SU-DHL-6 (cell line): ENCODE measurements around the gene IL1RL1.
"Not testable (repeated sequence)": the region's sequence is repeated elsewhere in the genome, so short reads cannot be mapped to it uniquely, and the experiment has no call there.

ENCODE experiments used
- H2AFZ ChIP-seq: fragments of 200-600 bp; sonication (generic); 2 replicates; pipeline ENCODE4 v1.6.1; 2014; ENCODE audit warnings: low read depth, mild to moderate bottlenecking, moderate library complexity, mixed read lengths, antibody characterized with exemption, low read length; ENCODE audit not compliant: severe bottlenecking
- H3F3A ChIP-seq: fragments of 200-600 bp; shearing (Covaris generic); 2 replicates; pipeline ENCODE4 v1.6.0; 2016; ENCODE audit warnings: antibody characterized with exemption, mild to moderate bottlenecking; ENCODE audit not compliant: insufficient read depth
- H3K27ac ChIP-seq: fragments of 200-600 bp; sonication (generic); 2 replicates; pipeline ENCODE4 v1.5.1; 2016; ENCODE audit warnings: low read depth, mild to moderate bottlenecking, low read length, moderate library complexity, mixed read lengths
- H3K27me3 ChIP-seq: fragments of 200-600 bp; sonication (generic), shearing (Covaris generic); 2 replicates; pipeline ENCODE4 v1.6.0; 2014; ENCODE audit warnings: mild to moderate bottlenecking, low read length
- H3K36me3 ChIP-seq: fragments of 200-600 bp; sonication (generic); 2 replicates; pipeline ENCODE4 v1.6.1; 2014; ENCODE audit warnings: mild to moderate bottlenecking, low read length, mixed read lengths
- H3K4me2 ChIP-seq: fragments of 300-600, 200-600 bp; shearing (Covaris generic), sonication (generic); 2 replicates; pipeline ENCODE4 v1.6.0; 2014; ENCODE audit warnings: low read length, low read depth, mild to moderate bottlenecking; ENCODE audit not compliant: poor library complexity, severe bottlenecking
- H3K4me3 ChIP-seq: fragments of 200-600 bp; sonication (generic); 2 replicates; pipeline ENCODE4 v1.5.1; 2014; ENCODE audit warnings: antibody characterized with exemption, low read length, mild to moderate bottlenecking, mixed read lengths; ENCODE audit not compliant: insufficient read depth, poor library complexity, severe bottlenecking
- H3K79me2 ChIP-seq: fragments of 200-600 bp; sonication (generic); 2 replicates; pipeline ENCODE4 v1.6.1; 2014; ENCODE audit warnings: mild to moderate bottlenecking, low read length, moderate library complexity; ENCODE audit not compliant: insufficient read depth
- H3K9ac ChIP-seq: fragments of 200-600 bp; sonication (generic); 2 replicates; pipeline ENCODE4 v1.7.0; 2014; ENCODE audit warnings: mild to moderate bottlenecking, low read length
- H3K9me2 ChIP-seq: fragments of 200-600 bp; sonication (generic); replicated peaks from 2 replicates; pipeline ENCODE4 v1.6.1; 2014; ENCODE audit warnings: low read length; ENCODE audit not compliant: insufficient read depth
- H3K9me3 ChIP-seq: fragments of 200-600 bp; sonication (generic); 2 replicates; pipeline ENCODE4 v1.6.1; 2014; ENCODE audit warnings: low read length, mixed read lengths; ENCODE audit not compliant: insufficient read depth
- H4K20me1 ChIP-seq: fragments of 200-600 bp; sonication (generic); 2 replicates; pipeline ENCODE4 v1.6.1; 2014; ENCODE audit warnings: low read depth, mild to moderate bottlenecking, antibody characterized with exemption, low read length, moderate library complexity, mixed read lengths
- EZH2phosphoT487 ChIP-seq: fragments of 200-600 bp; sonication (generic), shearing (Covaris generic); conservative IDR thresholded peaks from 2 replicates; pipeline ENCODE4 v1.6.1; 2018; ENCODE audit warnings: mild to moderate bottlenecking, antibody characterized with exemption, low read length, moderate library complexity, mixed read lengths
- TF ChIP-seq, protein P1 (sequence below): fragments of 200-600 bp; sonication (generic); IDR thresholded peaks from one replicate; pipeline ENCODE4 v1.5.1; 2017; ENCODE audit warnings: antibody characterized with exemption, mild to moderate bottlenecking, low read length, moderate library complexity; ENCODE audit not compliant: insufficient read depth, poor library complexity, severe bottlenecking

The IL1RL1 gene

DNA sequence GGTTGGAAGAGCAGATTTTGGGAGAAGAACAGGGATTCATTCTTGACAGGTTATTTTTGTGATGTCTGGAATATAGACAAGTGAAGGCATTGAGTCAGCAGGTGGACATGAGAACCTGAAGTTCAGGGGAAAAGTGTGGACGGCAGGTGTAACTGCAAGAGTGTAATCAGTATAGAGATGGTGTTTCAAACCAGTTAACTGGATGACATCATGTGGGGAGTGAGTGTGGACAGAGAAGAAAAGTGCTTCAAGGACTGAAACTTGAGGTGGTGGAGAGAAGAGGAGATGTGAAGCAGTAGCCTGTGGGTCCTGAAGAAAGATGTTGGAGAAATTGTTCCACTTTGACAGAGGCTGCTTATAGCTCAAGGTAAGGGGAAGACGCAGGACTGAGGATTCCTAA lies 7.1 kb downstream of the IL1RL1 start:
- TF ChIP-seq, protein P1, sequence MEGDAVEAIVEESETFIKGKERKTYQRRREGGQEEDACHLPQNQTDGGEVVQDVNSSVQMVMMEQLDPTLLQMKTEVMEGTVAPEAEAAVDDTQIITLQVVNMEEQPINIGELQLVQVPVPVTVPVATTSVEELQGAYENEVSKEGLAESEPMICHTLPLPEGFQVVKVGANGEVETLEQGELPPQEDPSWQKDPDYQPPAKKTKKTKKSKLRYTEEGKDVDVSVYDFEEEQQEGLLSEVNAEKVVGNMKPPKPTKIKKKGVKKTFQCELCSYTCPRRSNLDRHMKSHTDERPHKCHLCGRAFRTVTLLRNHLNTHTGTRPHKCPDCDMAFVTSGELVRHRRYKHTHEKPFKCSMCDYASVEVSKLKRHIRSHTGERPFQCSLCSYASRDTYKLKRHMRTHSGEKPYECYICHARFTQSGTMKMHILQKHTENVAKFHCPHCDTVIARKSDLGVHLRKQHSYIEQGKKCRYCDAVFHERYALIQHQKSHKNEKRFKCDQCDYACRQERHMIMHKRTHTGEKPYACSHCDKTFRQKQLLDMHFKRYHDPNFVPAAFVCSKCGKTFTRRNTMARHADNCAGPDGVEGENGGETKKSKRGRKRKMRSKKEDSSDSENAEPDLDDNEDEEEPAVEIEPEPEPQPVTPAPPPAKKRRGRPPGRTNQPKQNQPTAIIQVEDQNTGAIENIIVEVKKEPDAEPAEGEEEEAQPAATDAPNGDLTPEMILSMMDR, result no peak
- TF ChIP-seq EZH2phosphoT487, result no peak
- no peaks in the 10 kb centered on the region for H3K9me2 ChIP-seq
- H3K79me2 ChIP-seq, result no peaks in the 10 kb centered on the region
- H3K36me3 ChIP-seq, result no peaks in the 10 kb centered on the region
- no peak overlapping the region for H2AFZ ChIP-seq
- H3K27me3 ChIP-seq, result no peaks in the 10 kb centered on the region
- no peaks in the 10 kb centered on the region for H3F3A ChIP-seq
- no peak overlapping the region for H3K27ac ChIP-seq
- H3K4me3 ChIP-seq, result no peak overlapping the region
- H3K9ac ChIP-seq, result no peak overlapping the region
- no peak overlapping the region for H3K4me2 ChIP-seq
- H4K20me1 ChIP-seq, result no peaks in the 10 kb centered on the region
- no peaks in the 10 kb centered on the region for H3K9me3 ChIP-seq

DNA sequence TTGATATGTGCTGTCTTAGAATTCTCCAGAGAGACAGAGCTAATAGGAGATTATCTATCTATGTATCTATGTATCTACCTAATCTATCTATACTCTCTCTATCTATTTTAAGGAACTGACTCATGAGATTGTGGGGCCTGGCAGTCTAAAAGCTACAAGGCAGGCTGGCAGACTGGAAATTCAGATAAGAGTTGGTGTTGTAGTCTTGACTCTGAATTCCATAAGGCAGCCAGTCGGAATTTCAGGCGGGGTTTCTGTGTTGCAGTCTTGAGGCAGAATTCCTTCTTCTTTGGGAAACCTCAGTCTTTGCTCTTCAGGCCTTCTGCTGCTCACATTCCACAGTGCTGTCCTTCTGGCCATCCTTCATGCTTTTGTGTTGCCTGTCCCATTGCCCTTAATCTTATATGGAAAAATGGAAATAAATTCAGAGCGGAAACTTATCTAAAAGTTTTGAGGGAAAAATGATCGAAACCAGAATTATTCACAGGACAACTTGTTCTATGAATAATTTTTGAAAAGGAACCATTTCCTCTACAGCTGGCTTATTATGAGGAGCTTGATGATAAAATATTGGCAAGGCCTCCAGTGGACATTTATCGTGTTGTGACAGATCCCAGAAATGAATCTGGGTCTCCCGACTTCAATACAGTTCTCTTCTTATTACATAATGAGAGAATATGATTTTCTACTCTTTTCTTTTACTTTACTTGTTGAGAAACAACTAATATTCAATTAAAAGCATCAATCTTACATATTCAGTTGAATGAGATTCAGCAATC lies 10.8 kb downstream of the IL1RL1 start:
- H3K9ac ChIP-seq, result no peak overlapping the region
- no peaks in the 10 kb centered on the region for H4K20me1 ChIP-seq
- H3K27me3 ChIP-seq, result no peaks in the 10 kb centered on the region
- no peaks in the 10 kb centered on the region for H3K79me2 ChIP-seq
- H3K9me2 ChIP-seq, result no peaks in the 10 kb centered on the region
- H3F3A ChIP-seq, result no peaks in the 10 kb centered on the region
- no peak overlapping the region for H3K4me3 ChIP-seq
- no peaks in the 10 kb centered on the region for H3K36me3 ChIP-seq
- no peak overlapping the region for H2AFZ ChIP-seq
- no peak overlapping the region for H3K4me2 ChIP-seq
- TF ChIP-seq, protein P1, result no peak
- no peak for TF ChIP-seq EZH2phosphoT487
- no peak overlapping the region for H3K27ac ChIP-seq
- H3K9me3 ChIP-seq, result no peaks in the 10 kb centered on the region

DNA sequence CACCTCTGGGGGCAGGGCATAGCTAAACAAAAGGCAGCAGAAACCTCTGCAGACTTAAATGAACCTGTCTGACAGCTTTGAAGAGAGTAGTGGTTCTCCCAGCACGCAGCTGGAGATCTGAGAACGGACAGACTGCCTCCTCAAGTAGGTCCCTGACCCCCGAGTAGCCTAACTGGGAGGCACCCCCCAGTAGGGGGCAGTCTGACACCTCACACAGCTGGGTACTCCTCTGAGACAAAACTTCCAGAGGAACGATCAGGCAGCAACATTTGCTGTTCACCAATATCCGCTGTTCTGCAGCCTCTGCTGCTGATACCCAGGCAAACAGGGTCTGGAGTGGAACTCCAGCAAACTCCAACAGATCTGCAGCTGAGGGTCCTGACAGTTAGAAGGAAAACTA lies 13.6 kb downstream of the IL1RL1 start:
- H3K4me3 ChIP-seq, result not testable (repeated sequence)

DNA sequence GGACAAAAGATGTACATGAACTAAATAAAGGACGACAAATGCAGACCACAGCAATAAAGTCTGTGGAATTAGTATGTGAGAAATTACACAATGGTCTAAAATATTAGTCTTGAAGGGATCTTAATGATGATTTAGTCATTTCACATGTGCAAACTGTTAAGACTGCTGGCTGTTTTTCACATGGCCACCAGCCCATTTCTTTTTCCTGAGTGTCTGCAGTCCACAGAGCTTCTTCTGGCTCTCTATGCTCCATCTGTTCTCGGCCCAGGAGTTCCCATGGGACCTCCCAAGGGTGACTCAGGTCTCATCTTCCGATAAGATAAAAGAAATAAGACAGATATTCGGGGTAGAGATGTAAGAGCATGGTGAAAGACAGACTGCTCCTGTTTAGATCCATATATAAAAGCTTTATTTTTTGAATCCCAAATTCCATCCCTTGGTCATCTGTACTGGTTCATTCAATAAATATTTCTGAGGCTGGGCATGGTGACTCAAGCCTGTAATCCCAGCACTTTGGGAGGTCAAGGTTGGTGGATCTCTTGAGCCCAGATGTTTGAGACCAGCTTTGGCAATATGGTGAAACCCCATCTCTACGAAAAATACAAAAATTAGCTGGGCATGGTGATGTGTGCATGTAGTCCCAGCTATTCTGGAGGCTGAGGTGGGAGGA lies 20.1 kb downstream of the IL1RL1 start:
- Histone ChIP-seq H3K9ac (no peak overlapping the region), H3K27ac (no peak overlapping the region), H3K4me3 (no peak overlapping the region), H3K79me2 (no peaks in the 10 kb centered on the region), H3F3A (no peaks in the 10 kb centered on the region), H4K20me1 (no peaks in the 10 kb centered on the region), H2AFZ (no peak overlapping the region), H3K27me3 (no peaks in the 10 kb centered on the region), H3K9me3 (no peaks in the 10 kb centered on the region), H3K4me2 (no peak overlapping the region), H3K9me2 (no peaks in the 10 kb centered on the region), H3K36me3 (no peaks in the 10 kb centered on the region; the same call in 1 of the 2 replicates)
- TF ChIP-seq, protein P1, result no peak
- TF ChIP-seq EZH2phosphoT487, result no peak

More for the DNA sequence above, 13.6 kb downstream of the IL1RL1 start:
- H3K27ac ChIP-seq, H3K79me2 ChIP-seq, H3K9ac ChIP-seq, H3K9me2 ChIP-seq, H3F3A ChIP-seq, H2AFZ ChIP-seq, H4K20me1 ChIP-seq, H3K27me3 ChIP-seq, H3K9me3 ChIP-seq, H3K36me3 ChIP-seq, H3K4me2 ChIP-seq: not testable (repeated sequence)
